ENCODE measurements around the gene ARHGEF39.

DNA sequence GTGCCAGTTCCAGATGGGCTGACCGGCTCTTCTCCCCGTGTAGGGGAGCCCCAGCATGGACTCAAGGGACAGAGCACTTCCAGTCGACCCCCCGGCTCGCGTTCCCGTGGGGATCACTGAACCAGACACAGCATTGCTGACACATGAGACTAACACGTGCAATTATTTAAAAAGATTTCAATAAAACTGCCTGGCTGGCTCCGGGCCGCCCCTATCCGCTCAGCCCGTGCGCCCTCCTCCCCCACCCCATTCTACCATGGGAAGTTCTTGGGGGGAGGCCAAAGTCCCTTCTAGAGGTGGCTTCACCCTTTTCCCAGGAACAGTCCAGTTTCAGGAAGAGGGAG, 55.2 kb downstream of the ARHGEF39 start:
- TF ChIP-seq, protein P1, sequence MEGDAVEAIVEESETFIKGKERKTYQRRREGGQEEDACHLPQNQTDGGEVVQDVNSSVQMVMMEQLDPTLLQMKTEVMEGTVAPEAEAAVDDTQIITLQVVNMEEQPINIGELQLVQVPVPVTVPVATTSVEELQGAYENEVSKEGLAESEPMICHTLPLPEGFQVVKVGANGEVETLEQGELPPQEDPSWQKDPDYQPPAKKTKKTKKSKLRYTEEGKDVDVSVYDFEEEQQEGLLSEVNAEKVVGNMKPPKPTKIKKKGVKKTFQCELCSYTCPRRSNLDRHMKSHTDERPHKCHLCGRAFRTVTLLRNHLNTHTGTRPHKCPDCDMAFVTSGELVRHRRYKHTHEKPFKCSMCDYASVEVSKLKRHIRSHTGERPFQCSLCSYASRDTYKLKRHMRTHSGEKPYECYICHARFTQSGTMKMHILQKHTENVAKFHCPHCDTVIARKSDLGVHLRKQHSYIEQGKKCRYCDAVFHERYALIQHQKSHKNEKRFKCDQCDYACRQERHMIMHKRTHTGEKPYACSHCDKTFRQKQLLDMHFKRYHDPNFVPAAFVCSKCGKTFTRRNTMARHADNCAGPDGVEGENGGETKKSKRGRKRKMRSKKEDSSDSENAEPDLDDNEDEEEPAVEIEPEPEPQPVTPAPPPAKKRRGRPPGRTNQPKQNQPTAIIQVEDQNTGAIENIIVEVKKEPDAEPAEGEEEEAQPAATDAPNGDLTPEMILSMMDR (IDR thresholded peaks at IDR 0.05), result no peak
- no peak for TF ChIP-seq POLR2A (IDR thresholded peaks at IDR 0.05)

Measured in tibial nerve (tissue), 3 donors.